K562 (cell line): ENCODE results near the gene ATP13A1. TPM values are rescaled to one million over a fixed set of nuclear protein-coding genes. Genes with fewer than 3 reads are reported as not detected.
A peak's percentile ranks its signal among the peaks of the same experiment; 100 is the strongest.

ENCODE experiments used
- HNRNPL ChIP-seq: fragments of 200-400 bp; formaldehyde crosslinking; IDR thresholded peaks from 2 replicates; pipeline ENCODE4 v1.6.1; 2017; ENCODE audit warnings: low read depth, mild to moderate bottlenecking, low read length
- HOXB6 ChIP-seq: fragments of 250-450 bp; sonication (Bioruptor Pico); IDR thresholded peaks from 2 replicates; pipeline ENCODE4 v1.5.1; 2022; ENCODE audit warnings: mild to moderate bottlenecking, borderline replicate concordance
- MTA3 ChIP-seq: fragments of 450-650 bp; formaldehyde crosslinking; IDR thresholded peaks from 2 replicates; pipeline ENCODE4 v1.6.1; 2017; ENCODE audit warnings: mild to moderate bottlenecking, borderline replicate concordance
- RFX1 ChIP-seq: fragments of 450-650 bp; IDR thresholded peaks from 2 replicates; pipeline ENCODE4 v1.6.1; 2016; ENCODE audit warnings: mild to moderate bottlenecking, moderate library complexity
- TARDBP ChIP-seq: fragments of 450-650 bp; IDR thresholded peaks from 2 replicates; pipeline ENCODE4 v1.6.1; 2016
- ZNF644 ChIP-seq: fragments of 200-800 bp; sonication (Bioruptor generic); IDR thresholded peaks from 2 replicates; pipeline ENCODE4 v1.6.1; 2016; ENCODE audit warnings: low read depth, missing genetic modification characterization, missing compliant biosample characterization
- polyA plus RNA-seq, 8 experiments: library from polyadenylated mRNA; depleted of rRNA in 4 of 8; stranded (reverse) in 5 of 8; unstranded in 3 of 8; fragments of >200 nt; fragmentation: Nextera tagmentation in 2 of 8; fragmentation: Illumina TruSeq in 1 of 8; extraction: Ambion mirVana in 2 of 8; extraction: Trizol in 1 of 8; gene quantifications; 2 replicates each; pipeline versions ENCODE4 v1.2.1 to v1.2.3, GENCODE V29; 2011 to 2014; ENCODE audit warnings: inconsistent platforms in 1 of 8, missing spikeins in 1 of 8
- total RNA-seq, 7 experiments: library from RNA; depleted of rRNA in 6 of 7; stranded (reverse); fragments of >200 nt in 6 of 7; fragmentation: Illumina TruSeq in 2 of 7; extraction: Trizol in 2 of 7; gene quantifications; 2 replicates each; pipeline versions ENCODE4 v1.2.1 to v1.2.3, GENCODE V29; 2011 to 2021; ENCODE audit warnings: low replicate concordance in 1 of 7
- TF ChIP-seq, protein P1 (sequence below): fragments of 250-450 bp; sonication (Bioruptor Pico); IDR thresholded peaks from 2 replicates; pipeline ENCODE4 v1.4.0; 2020
- TF ChIP-seq, protein P2 (sequence below): fragments of 450-650 bp; formaldehyde crosslinking; IDR thresholded peaks from 2 replicates; pipeline ENCODE4 v1.4.0; 2022; ENCODE audit warnings: mild to moderate bottlenecking, moderate library complexity
- TF ChIP-seq, protein P3 (sequence below): fragments of 250-450 bp; sonication (Bioruptor Pico); IDR thresholded peaks from 2 replicates; pipeline ENCODE4 v1.9.0; 2021; ENCODE audit warnings: mild to moderate bottlenecking
- TF ChIP-seq, protein P4 (sequence below), 2 experiments: fragments of 450-650 bp in 1 of 2; sonication (generic) in 1 of 2; formaldehyde crosslinking in 1 of 2; IDR thresholded peaks in 1 of 2; conservative IDR thresholded peaks in 1 of 2; 2 replicates each; pipeline versions ENCODE4 v1.6.1 to v1.8.1; 2016 to 2023; ENCODE audit warnings: mild to moderate bottlenecking in 2 of 2, moderate library complexity in 2 of 2, inconsistent platforms in 1 of 2, missing genetic modification reagents in 1 of 2
- TF ChIP-seq, protein P5 (sequence below): sonication (generic); formaldehyde crosslinking; IDR thresholded peaks from 2 replicates; pipeline ENCODE4 v1.8.0; 2022; ENCODE audit warnings: mild to moderate bottlenecking, missing genetic modification reagents
- TF ChIP-seq, protein P6 (sequence below): sonication (generic); IDR thresholded peaks from 2 replicates; pipeline ENCODE4 v1.6.1; 2016

ATP13A1 gene
- total and polyA plus RNA-seq, 9 of the 15 experiments (the other 6 are each of a cell fraction or from before 2014, with no cell fraction given): 0.90 to 83.8 (median 23.1) TPM

DNA sequence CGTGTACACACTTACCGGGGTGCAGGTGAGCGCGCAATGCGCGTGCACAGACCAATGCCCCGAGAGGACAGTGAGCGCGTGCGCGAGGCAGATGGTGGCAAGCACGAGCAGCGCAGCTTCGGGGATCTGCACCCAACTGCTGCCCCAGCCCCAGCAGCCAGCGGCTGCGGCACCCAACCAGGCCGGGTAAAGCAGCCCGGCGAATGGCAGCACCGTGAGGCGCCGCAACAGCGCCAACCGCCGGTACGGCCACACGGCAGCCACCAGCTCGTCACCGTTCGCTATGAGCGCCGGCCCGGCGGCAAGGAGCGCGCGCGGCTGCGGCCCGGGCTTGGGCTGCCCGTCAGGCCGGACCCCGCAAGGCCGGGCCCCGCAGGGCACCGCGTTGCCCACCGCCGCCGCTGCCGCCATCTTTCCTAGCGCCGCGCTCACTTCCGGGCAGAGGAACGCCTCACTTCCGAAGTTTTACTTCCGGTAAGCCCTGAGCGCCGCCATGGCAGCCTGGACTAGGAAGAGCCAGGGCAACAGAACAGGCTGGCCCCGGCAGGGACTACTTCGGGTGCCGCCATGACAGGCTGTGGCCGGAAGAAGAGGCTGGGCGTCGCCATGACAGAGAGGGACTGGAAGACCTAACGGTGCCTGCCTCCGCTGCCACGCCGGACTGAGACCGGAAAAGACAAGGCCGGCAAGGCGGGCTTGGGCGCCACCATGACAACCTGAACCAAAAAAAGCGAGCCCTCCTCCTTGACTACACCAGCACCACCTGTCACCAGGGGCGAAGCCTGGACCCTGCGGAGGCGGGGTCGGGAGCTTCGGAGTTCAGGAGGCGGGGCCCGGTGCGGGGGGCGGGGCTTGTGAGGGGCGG, at the start of gene ATP13A1 (continued):
- TF ChIP-seq, protein P1, sequence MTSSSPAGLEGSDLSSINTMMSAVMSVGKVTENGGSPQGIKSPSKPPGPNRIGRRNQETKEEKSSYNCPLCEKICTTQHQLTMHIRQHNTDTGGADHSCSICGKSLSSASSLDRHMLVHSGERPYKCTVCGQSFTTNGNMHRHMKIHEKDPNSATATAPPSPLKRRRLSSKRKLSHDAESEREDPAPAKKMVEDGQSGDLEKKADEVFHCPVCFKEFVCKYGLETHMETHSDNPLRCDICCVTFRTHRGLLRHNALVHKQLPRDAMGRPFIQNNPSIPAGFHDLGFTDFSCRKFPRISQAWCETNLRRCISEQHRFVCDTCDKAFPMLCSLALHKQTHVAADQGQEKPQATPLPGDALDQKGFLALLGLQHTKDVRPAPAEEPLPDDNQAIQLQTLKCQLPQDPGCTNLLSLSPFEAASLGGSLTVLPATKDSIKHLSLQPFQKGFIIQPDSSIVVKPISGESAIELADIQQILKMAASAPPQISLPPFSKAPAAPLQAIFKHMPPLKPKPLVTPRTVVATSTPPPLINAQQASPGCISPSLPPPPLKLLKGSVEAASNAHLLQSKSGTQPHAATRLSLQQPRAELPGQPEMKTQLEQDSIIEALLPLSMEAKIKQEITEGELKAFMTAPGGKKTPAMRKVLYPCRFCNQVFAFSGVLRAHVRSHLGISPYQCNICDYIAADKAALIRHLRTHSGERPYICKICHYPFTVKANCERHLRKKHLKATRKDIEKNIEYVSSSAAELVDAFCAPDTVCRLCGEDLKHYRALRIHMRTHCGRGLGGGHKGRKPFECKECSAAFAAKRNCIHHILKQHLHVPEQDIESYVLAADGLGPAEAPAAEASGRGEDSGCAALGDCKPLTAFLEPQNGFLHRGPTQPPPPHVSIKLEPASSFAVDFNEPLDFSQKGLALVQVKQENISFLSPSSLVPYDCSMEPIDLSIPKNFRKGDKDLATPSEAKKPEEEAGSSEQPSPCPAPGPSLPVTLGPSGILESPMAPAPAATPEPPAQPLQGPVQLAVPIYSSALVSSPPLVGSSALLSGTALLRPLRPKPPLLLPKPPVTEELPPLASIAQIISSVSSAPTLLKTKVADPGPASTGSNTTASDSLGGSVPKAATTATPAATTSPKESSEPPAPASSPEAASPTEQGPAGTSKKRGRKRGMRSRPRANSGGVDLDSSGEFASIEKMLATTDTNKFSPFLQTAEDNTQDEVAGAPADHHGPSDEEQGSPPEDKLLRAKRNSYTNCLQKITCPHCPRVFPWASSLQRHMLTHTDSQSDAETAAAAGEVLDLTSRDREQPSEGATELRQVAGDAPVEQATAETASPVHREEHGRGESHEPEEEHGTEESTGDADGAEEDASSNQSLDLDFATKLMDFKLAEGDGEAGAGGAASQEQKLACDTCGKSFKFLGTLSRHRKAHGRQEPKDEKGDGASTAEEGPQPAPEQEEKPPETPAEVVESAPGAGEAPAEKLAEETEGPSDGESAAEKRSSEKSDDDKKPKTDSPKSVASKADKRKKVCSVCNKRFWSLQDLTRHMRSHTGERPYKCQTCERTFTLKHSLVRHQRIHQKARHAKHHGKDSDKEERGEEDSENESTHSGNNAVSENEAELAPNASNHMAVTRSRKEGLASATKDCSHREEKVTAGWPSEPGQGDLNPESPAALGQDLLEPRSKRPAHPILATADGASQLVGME (CRISPR knock-in tag): no peak
- TF ChIP-seq, protein P2, sequence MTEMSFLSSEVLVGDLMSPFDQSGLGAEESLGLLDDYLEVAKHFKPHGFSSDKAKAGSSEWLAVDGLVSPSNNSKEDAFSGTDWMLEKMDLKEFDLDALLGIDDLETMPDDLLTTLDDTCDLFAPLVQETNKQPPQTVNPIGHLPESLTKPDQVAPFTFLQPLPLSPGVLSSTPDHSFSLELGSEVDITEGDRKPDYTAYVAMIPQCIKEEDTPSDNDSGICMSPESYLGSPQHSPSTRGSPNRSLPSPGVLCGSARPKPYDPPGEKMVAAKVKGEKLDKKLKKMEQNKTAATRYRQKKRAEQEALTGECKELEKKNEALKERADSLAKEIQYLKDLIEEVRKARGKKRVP (CRISPR knock-in tag): peak; percentile 66; the same call in 1 of the 2 replicates
- TF ChIP-seq TARDBP (0 out of 2 replicates have a peak, but pooled peaks have one; percentile 27), HOXB6 (CRISPR knock-in tag) (no peak), RFX1 (peak; percentile 87), ZNF644 (tag) (peak; percentile 89), HNRNPL (peak; percentile 81; the same call in 1 of the 2 replicates), MTA3 (peak; percentile 60; the same call in 1 of the 2 replicates)
- TF ChIP-seq, protein P3, sequence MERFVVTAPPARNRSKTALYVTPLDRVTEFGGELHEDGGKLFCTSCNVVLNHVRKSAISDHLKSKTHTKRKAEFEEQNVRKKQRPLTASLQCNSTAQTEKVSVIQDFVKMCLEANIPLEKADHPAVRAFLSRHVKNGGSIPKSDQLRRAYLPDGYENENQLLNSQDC (CRISPR knock-in tag): no peak
- TF ChIP-seq, protein P4, sequence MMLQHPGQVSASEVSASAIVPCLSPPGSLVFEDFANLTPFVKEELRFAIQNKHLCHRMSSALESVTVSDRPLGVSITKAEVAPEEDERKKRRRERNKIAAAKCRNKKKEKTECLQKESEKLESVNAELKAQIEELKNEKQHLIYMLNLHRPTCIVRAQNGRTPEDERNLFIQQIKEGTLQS (IDR thresholded peaks at IDR 0.05): no peak
- TF ChIP-seq, protein P4 (CRISPR knock-in tag; conservative IDR thresholded peaks at IDR 0.05): 0 out of 2 replicates have a peak, but pooled peaks have one; percentile 56
- TF ChIP-seq, protein P5, sequence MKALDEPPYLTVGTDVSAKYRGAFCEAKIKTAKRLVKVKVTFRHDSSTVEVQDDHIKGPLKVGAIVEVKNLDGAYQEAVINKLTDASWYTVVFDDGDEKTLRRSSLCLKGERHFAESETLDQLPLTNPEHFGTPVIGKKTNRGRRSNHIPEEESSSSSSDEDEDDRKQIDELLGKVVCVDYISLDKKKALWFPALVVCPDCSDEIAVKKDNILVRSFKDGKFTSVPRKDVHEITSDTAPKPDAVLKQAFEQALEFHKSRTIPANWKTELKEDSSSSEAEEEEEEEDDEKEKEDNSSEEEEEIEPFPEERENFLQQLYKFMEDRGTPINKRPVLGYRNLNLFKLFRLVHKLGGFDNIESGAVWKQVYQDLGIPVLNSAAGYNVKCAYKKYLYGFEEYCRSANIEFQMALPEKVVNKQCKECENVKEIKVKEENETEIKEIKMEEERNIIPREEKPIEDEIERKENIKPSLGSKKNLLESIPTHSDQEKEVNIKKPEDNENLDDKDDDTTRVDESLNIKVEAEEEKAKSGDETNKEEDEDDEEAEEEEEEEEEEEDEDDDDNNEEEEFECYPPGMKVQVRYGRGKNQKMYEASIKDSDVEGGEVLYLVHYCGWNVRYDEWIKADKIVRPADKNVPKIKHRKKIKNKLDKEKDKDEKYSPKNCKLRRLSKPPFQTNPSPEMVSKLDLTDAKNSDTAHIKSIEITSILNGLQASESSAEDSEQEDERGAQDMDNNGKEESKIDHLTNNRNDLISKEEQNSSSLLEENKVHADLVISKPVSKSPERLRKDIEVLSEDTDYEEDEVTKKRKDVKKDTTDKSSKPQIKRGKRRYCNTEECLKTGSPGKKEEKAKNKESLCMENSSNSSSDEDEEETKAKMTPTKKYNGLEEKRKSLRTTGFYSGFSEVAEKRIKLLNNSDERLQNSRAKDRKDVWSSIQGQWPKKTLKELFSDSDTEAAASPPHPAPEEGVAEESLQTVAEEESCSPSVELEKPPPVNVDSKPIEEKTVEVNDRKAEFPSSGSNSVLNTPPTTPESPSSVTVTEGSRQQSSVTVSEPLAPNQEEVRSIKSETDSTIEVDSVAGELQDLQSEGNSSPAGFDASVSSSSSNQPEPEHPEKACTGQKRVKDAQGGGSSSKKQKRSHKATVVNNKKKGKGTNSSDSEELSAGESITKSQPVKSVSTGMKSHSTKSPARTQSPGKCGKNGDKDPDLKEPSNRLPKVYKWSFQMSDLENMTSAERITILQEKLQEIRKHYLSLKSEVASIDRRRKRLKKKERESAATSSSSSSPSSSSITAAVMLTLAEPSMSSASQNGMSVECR (CRISPR knock-in tag): peak; percentile 70
- TF ChIP-seq, protein P6, sequence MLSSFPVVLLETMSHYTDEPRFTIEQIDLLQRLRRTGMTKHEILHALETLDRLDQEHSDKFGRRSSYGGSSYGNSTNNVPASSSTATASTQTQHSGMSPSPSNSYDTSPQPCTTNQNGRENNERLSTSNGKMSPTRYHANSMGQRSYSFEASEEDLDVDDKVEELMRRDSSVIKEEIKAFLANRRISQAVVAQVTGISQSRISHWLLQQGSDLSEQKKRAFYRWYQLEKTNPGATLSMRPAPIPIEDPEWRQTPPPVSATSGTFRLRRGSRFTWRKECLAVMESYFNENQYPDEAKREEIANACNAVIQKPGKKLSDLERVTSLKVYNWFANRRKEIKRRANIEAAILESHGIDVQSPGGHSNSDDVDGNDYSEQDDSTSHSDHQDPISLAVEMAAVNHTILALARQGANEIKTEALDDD: no peak
